Psoas muscle (tissue), 8 donors: ENCODE measurements around the gene MAPKAP1. TPM values are rescaled to one million over a fixed set of nuclear protein-coding genes. Genes with fewer than 3 reads are reported as not detected.
A peak's percentile ranks its signal among the peaks of the same experiment; 100 is the strongest.

ENCODE experiments used
- ATAC-seq, 4 donors: fragments of 200-7000 bp; cut with Tn5 transposase; one replicate each; pipeline ENCODE4 v1.9.1; 2020; ENCODE audit warnings: moderate library complexity in 3 of 4, mild to moderate bottlenecking in 2 of 4
- DNase-seq, 2 donors: peaks; one replicate each; pipeline ENCODE4 v3.0.0-alpha.2; 2020
- H3K27ac ChIP-seq: fragments of 200-600 bp; one replicate; pipeline ENCODE4 v1.8.0; 2022
- H3K27me3 ChIP-seq, 3 donors: fragments of 200-600 bp in 1 of 3; one replicate each; pipeline versions ENCODE4 v1.6.1 to v1.8.0; 2013 to 2022; ENCODE audit warnings: low read length in 2 of 3, mild to moderate bottlenecking in 2 of 3, moderate library complexity in 1 of 3; ENCODE audit not compliant: insufficient read depth in 3 of 3
- H3K36me3 ChIP-seq, 2 donors: fragments of 200-600 bp in 1 of 2; one replicate each; pipeline versions ENCODE4 v1.6.1 to v1.8.0; 2013 to 2022; ENCODE audit warnings: low read depth in 1 of 2, mild to moderate bottlenecking in 1 of 2, moderate library complexity in 1 of 2; ENCODE audit not compliant: insufficient read depth in 1 of 2
- H3K4me1 ChIP-seq: fragments of 200-600 bp; one replicate; pipeline ENCODE4 v1.8.0; 2022
- H3K4me3 ChIP-seq: fragments of 200-600 bp; one replicate; pipeline ENCODE4 v1.8.0; 2022; ENCODE audit warnings: mild to moderate bottlenecking
- H3K9me3 ChIP-seq: fragments of 200-600 bp; one replicate; pipeline ENCODE4 v1.8.0; 2022
- CTCF ChIP-seq: fragments of 200-600 bp; IDR thresholded peaks from one replicate; pipeline ENCODE4 v1.8.0; 2022; ENCODE audit warnings: antibody characterized with exemption
- WGBS, 3 donors: extraction: QIAGEN DNeasy Blood & Tissue Kit; methylation state at CpG; one replicate each; pipeline versions ENCODE4 v1.1.6 to v1.1.7; 2013; 5-methylcytosine and 5-hydroxymethylcytosine counted together
- intact Hi-C, 2 donors: fragments of 100-400 bp; cut with DNase I; formaldehyde crosslinking; loops; one replicate each; pipeline versions ENCODE4 v1.11.0 to v1.14.2; 2022
- polyA plus RNA-seq, 3 donors: library from polyadenylated mRNA; stranded (reverse); fragments of 200-250 nt; gene quantifications; one replicate each; pipeline ENCODE4 v1.2.3, GENCODE V29; 2013
- total RNA-seq, 4 donors: library from RNA; stranded (reverse); fragmentation: NEBNext Ultra II Directional in 2 of 4; extraction: Animal tissue kit (Norgen Biotek cat#: 25700) in 2 of 4; gene quantifications; one replicate each; pipeline versions ENCODE4 v1.2.1 to v1.2.4, GENCODE V29; 2021 to 2023
- donor health status: healthy with polysubstance abuse.
- donor health status: DM: no; HTN: no; CAD: no; lungs with moderate emphysema.
- donor health status: Bipolar disorder and iron deficiency.
- donor health status: healthy.
- donor health status: DM: yes; HTN: yes; CAD: no.
- donor health status: DM: no; HTN: no; CAD: no.
- donor health status: DM: no; HTN: no; CAD: no.
- donor health status: DM: yes; HTN: yes; CAD: no.

The MAPKAP1 gene
- total and polyA plus RNA-seq, 7 donors: 64.2 to 124 (median 90.4) TPM

- Histone ChIP-seq H3K9me3 (no peaks in the 10 kb centered on the region), H3K36me3 (peaks cover 0 to 5% of the 10 kb centered on the region in 2 donors), H3K4me1 (peaks cover 12% of the 10 kb centered on the region), H3K27me3 (no peaks in the 10 kb centered on the region), H3K27ac (no peak overlapping the region), H3K4me3 (no peak overlapping the region)
- WGBS, 3 donors: 21 to 45% (median 26%) methylated on average over 4 of the region's 4 CpGs
- DNase-seq (no peak), ATAC-seq (peak in 2 of 4 donors; percentile 55 to 64)
- TF ChIP-seq CTCF: no peak
- intact Hi-C loops: loop anchor here in 1 of 2 donors (10.0 kb wide), 1 partner anchor 183 kb away; the partner anchor contains the start of gene PBX3
Observed at GRCh38 chr9:125561509-125562148, 145.4 kb downstream of the MAPKAP1 start.

GRCh38 chr9:125559894-125560293 lies 147.1 kb downstream of the MAPKAP1 start:
- intact Hi-C loops: loop anchor here (5.0 to 10.0 kb wide), 2 partner anchors 185 to 187 kb away; partner anchors contain the start of gene PBX3 (in 2 of the 2)
- Histone ChIP-seq H3K27ac (no peak overlapping the region), H3K36me3 (peaks cover 0 to 5% of the 10 kb centered on the region in 2 donors), H3K4me1 (peaks cover 12% of the 10 kb centered on the region), H3K4me3 (no peak overlapping the region), H3K9me3 (no peaks in the 10 kb centered on the region), H3K27me3 (no peaks in the 10 kb centered on the region)
- WGBS, 3 donors: 51 to 71% (median 51%) methylated on average over 2 of the region's 2 CpGs
- TF ChIP-seq CTCF: no peak
- ATAC-seq (no peak), DNase-seq (no peak)

- 78 to 88% (median 84%) methylated on average over 6 of the region's 6 CpGs for WGBS, 3 donors
- H3K27ac ChIP-seq: no peak overlapping the region
- DNase-seq: no peak
Observed at GRCh38 chr9:125559194-125559593, 147.8 kb downstream of the MAPKAP1 start.

GRCh38 chr9:125558453-125559092 lies 148.4 kb downstream of the MAPKAP1 start:
- ATAC-seq (peak; percentile 61 to 82 (median 73)), DNase-seq (no peak)
- no peaks in the 10 kb centered on the region for H3K27me3 ChIP-seq
- intact Hi-C loops: loop anchor here in 1 of 2 donors (5.0 kb wide), 1 partner anchor 189 kb away; the partner anchor contains the start of gene PBX3
- peaks cover 0 to 5% of the 10 kb centered on the region in 2 donors for H3K36me3 ChIP-seq
- no peak overlapping the region for H3K4me3 ChIP-seq
- no peaks in the 10 kb centered on the region for H3K9me3 ChIP-seq
- TF ChIP-seq CTCF: peak; percentile 74
- H3K4me1 ChIP-seq: peaks cover 12% of the 10 kb centered on the region
- WGBS, 3 donors: 43 to 46% (median 45%) methylated on average over 2 of the region's 2 CpGs
- H3K27ac ChIP-seq: no peak overlapping the region

More at GRCh38 chr9:125559194-125559593, 147.8 kb downstream of the MAPKAP1 start:
- Histone ChIP-seq H3K36me3 (peaks cover 0 to 5% of the 10 kb centered on the region in 2 donors), H3K4me3 (no peak overlapping the region), H3K27me3 (no peaks in the 10 kb centered on the region), H3K4me1 (peaks cover 12% of the 10 kb centered on the region), H3K9me3 (no peaks in the 10 kb centered on the region)
- ATAC-seq: no peak
- TF ChIP-seq CTCF: no peak
- intact Hi-C loops: loop anchor here in 1 of 2 donors (5.0 kb wide), 1 partner anchor 188 kb away; the partner anchor contains the start of gene PBX3
